ENCODE results near the gene HOXB1. TPM values are rescaled to one million over a fixed set of nuclear protein-coding genes. Genes with fewer than 3 reads are reported as not detected.

Gene HOXB1
- total RNA-seq, 4 donors from 2014 or later: not detected

GRCh38 chr17:48566717-48567116 is 35.9 kb upstream of the HOXB1 start:
- Histone ChIP-seq H3K4me1 (peaks cover 0 to 59% (median 9%) of the 10 kb centered on the region in 4 donors), H3K4me3 (no peak overlapping the region), H3K36me3 (no peaks in the 10 kb centered on the region), H3K27me3 (peaks cover 0 to 98% of the 10 kb centered on the region in 2 donors), H3K9me3 (no peaks in the 10 kb centered on the region), H3K27ac (peak overlapping the region in 2 of 4 donors; percentile 6 to 20)
- WGBS, 2 donors: 45 to 65% methylated on average over 2 of the region's 2 CpGs
- TF ChIP-seq POLR2A (IDR thresholded peaks at IDR 0.05): no peak
- TF ChIP-seq CTCF (IDR thresholded peaks at IDR 0.05): no peak
- no peak for TF ChIP-seq EP300 (IDR thresholded peaks at IDR 0.05)
- no peak for DNase-seq (ENCODE audit: low spot score in 2 of 2)

GRCh38 chr17:48565925-48566710 is 35.3 kb upstream of the HOXB1 start:
- Histone ChIP-seq H3K4me3 (no peak overlapping the region), H3K4me1 (peaks cover 0 to 56% (median 10%) of the 10 kb centered on the region in 4 donors), H3K27ac (no peak overlapping the region), H3K27me3 (peaks cover 0 to 98% of the 10 kb centered on the region in 2 donors), H3K9me3 (no peaks in the 10 kb centered on the region), H3K36me3 (no peaks in the 10 kb centered on the region)
- WGBS, 2 donors: 68 to 69% methylated on average over 4 of the region's 4 CpGs
- no peak for DNase-seq (ENCODE audit: low spot score in 2 of 2)
- TF ChIP-seq POLR2A (IDR thresholded peaks at IDR 0.05) (no peak), EP300 (IDR thresholded peaks at IDR 0.05) (no peak), CTCF (IDR thresholded peaks at IDR 0.05) (no peak)

GRCh38 chr17:48565022-48565554 is 34.3 kb upstream of the HOXB1 start:
- no peak overlapping the region for H3K4me3 ChIP-seq
- DNase-seq (ENCODE audit: low spot score in 2 of 2): no peak
- H3K9me3 ChIP-seq: no peaks in the 10 kb centered on the region
- WGBS, 2 donors: 60 to 69% methylated on average over 2 of the region's 2 CpGs
- H3K27ac ChIP-seq: peak overlapping the region in 2 of 4 donors; percentile 61 to 65
- peaks cover 0 to 46% (median 10%) of the 10 kb centered on the region in 4 donors for H3K4me1 ChIP-seq
- no peak for TF ChIP-seq EP300 (IDR thresholded peaks at IDR 0.05)
- TF ChIP-seq CTCF (IDR thresholded peaks at IDR 0.05): no peak
- TF ChIP-seq POLR2A (IDR thresholded peaks at IDR 0.05): no peak
- H3K27me3 ChIP-seq: peaks cover 0 to 98% of the 10 kb centered on the region in 2 donors
- no peaks in the 10 kb centered on the region for H3K36me3 ChIP-seq

GRCh38 chr17:48564188-48565021 is 33.6 kb upstream of the HOXB1 start:
- H3K27me3 ChIP-seq: peaks cover 0 to 98% of the 10 kb centered on the region in 2 donors
- H3K4me1 ChIP-seq: peaks cover 0 to 41% (median 14%) of the 10 kb centered on the region in 4 donors
- H3K27ac ChIP-seq: peak overlapping the region in 3 of 4 donors; percentile 19 to 65 (median 61)
- H3K4me3 ChIP-seq: peak overlapping the region; percentile 31 to 49 (median 32)
- WGBS, 2 donors: 8 to 13% methylated on average over 30 to 69 of the region's 73 CpGs
- no peaks in the 10 kb centered on the region for H3K36me3 ChIP-seq
- no peaks in the 10 kb centered on the region for H3K9me3 ChIP-seq
- no peak for TF ChIP-seq EP300 (IDR thresholded peaks at IDR 0.05)
- TF ChIP-seq POLR2A (IDR thresholded peaks at IDR 0.05): no peak
- no peak for TF ChIP-seq CTCF (IDR thresholded peaks at IDR 0.05)
- no peak for DNase-seq (ENCODE audit: low spot score in 2 of 2)
